Testis (tissue), 2 donors: Measurements from ENCODE around the gene DMD.

Source experiments
- POLR2A ChIP-seq: fragments of 450-650 bp; IDR thresholded peaks from one replicate; pipeline ENCODE4 v1.6.1; 2017; ENCODE audit warnings: antibody characterized with exemption, mild to moderate bottlenecking, moderate library complexity
- TF ChIP-seq, protein P1 (sequence below), 3 experiments: fragments of 450-650 bp in 2 of 3; fragments of 200-600 bp in 1 of 3; sonication (generic) in 1 of 3; IDR thresholded peaks; one replicate each; pipeline ENCODE4 v1.5.1; 2016 to 2019; ENCODE audit warnings: antibody characterized with exemption in 3 of 3, mild to moderate bottlenecking in 2 of 3, moderate library complexity in 1 of 3

- TF ChIP-seq, protein P1, sequence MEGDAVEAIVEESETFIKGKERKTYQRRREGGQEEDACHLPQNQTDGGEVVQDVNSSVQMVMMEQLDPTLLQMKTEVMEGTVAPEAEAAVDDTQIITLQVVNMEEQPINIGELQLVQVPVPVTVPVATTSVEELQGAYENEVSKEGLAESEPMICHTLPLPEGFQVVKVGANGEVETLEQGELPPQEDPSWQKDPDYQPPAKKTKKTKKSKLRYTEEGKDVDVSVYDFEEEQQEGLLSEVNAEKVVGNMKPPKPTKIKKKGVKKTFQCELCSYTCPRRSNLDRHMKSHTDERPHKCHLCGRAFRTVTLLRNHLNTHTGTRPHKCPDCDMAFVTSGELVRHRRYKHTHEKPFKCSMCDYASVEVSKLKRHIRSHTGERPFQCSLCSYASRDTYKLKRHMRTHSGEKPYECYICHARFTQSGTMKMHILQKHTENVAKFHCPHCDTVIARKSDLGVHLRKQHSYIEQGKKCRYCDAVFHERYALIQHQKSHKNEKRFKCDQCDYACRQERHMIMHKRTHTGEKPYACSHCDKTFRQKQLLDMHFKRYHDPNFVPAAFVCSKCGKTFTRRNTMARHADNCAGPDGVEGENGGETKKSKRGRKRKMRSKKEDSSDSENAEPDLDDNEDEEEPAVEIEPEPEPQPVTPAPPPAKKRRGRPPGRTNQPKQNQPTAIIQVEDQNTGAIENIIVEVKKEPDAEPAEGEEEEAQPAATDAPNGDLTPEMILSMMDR (IDR thresholded peaks at IDR 0.05), result no peak
- TF ChIP-seq POLR2A, result no peak
These were observed 1974.2 kb downstream of the DMD start for GRCh38 chrX:31237189-31237588.
